GM19351 (cell line): ENCODE measurements around the gene TMEM52B.

Source experiments
- ATAC-seq: cut with Tn5 transposase; IDR thresholded peaks from one replicate; pipeline ENCODE4 v1.9.1; 2021; ENCODE audit warnings: mild to moderate bottlenecking, moderate library complexity; ENCODE audit not compliant: unreplicated experiment

The TMEM52B gene

GRCh38 chr12:10178821-10179220 lies at the start of gene TMEM52B:
Gene TMEM52B (plus strand): TSS chr12:10179032. CDS start chr12:10179575, 543 bp downstream.
- ATAC-seq = no peak

- peak; percentile 74 for ATAC-seq
Measured at GRCh38 chr12:10130042-10130441, 48.8 kb upstream of the TMEM52B start, which contains the start of gene CLEC7A. Gene CLEC7A (minus strand): TSS chr12:10130199. CDS start chr12:10130082, 117 bp downstream.

GRCh38 chr12:10131111-10131690 lies 47.6 kb upstream of the TMEM52B start:
- no peak for ATAC-seq

GRCh38 chr12:10132850-10133370 lies 45.9 kb upstream of the TMEM52B start:
- no peak for ATAC-seq

- ATAC-seq = no peak
Measured at GRCh38 chr12:10135126-10135525, 43.7 kb upstream of the TMEM52B start.

- no peak for ATAC-seq
Measured at GRCh38 chr12:10136637-10137205, 42.1 kb upstream of the TMEM52B start.

- no peak for ATAC-seq
Measured at GRCh38 chr12:10140001-10140400, 38.8 kb upstream of the TMEM52B start.

- ATAC-seq = no peak
Measured at GRCh38 chr12:10142976-10143589, 35.7 kb upstream of the TMEM52B start.

- peak; percentile 77 for ATAC-seq
Measured at GRCh38 chr12:10147714-10148403, 31.0 kb upstream of the TMEM52B start.

GRCh38 chr12:10151621-10152020 lies 27.2 kb upstream of the TMEM52B start:
- ATAC-seq = no peak

- ATAC-seq = no peak
Measured at GRCh38 chr12:10153271-10154144, 25.3 kb upstream of the TMEM52B start.

- no peak for ATAC-seq
Measured at GRCh38 chr12:10154145-10154496, 24.7 kb upstream of the TMEM52B start.

GRCh38 chr12:10155966-10156365 lies 22.9 kb upstream of the TMEM52B start:
- no peak for ATAC-seq

- no peak for ATAC-seq
Measured at GRCh38 chr12:10158406-10158805, 20.4 kb upstream of the TMEM52B start.

GRCh38 chr12:10159280-10159679 lies 19.6 kb upstream of the TMEM52B start:
- no peak for ATAC-seq

GRCh38 chr12:10160617-10161385 lies 18.0 kb upstream of the TMEM52B start:
- no peak for ATAC-seq

GRCh38 chr12:10163084-10163483 lies 15.7 kb upstream of the TMEM52B start:
- ATAC-seq = no peak

- ATAC-seq = no peak
Measured at GRCh38 chr12:10165421-10165820, 13.4 kb upstream of the TMEM52B start.

- no peak for ATAC-seq
Measured at GRCh38 chr12:10167599-10167998, 11.2 kb upstream of the TMEM52B start.

GRCh38 chr12:10169104-10169503 lies 9.7 kb upstream of the TMEM52B start:
- ATAC-seq = no peak
